Activated CD4-positive, alpha-beta T cell treated with anti-CD3 and anti-CD28 coated beads for 4 hours (primary cell): Measurements from ENCODE around the gene GPR150.
"Not testable (repeated sequence)": the region's sequence is repeated elsewhere in the genome, so short reads cannot be mapped to it uniquely, and the experiment has no call there.

ENCODE experiments used
- DNase-seq, 2 donors: peaks; one replicate each; pipeline ENCODE4 v3.0.0-alpha.2; 2020

The GPR150 gene

DNA sequence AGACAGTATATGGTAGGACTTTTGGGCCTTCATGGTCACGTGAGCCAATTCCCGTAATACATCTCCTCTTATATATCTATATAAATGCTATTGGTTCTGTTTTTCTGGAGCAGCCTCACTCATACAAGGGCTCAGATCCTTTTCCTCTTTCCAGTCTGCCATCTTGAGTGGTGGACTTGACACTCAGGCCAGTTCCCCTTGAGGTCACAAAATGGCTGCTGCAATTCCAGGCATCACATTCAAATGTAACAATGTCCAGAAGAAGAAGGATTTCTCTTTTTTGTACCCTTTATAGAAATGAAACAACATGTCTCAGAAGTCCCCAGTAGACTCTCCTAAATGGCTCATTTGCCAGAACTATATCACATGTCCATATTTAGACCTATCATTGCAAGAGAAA is 4.5 kb downstream of the GPR150 start:
- no peak for DNase-seq

DNA sequence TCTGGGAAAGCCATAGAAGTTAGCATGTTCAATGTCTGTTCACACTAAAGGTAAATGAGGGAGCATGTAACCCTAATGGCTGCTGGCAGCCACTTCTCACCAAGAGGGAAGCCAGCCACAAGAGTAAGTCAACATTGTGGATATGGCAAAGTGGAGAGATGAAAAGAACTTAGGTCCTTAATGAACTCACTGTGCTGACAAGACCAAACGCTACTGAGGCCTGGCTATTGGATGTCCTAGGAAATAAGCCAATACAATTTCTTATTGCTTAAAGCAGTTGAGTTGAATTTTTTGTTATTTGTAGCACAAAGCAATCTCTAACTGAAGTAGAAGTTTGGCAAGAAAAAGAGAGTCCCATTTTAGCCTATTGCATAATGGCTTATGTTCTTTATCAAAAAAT is 6.8 kb downstream of the GPR150 start:
- DNase-seq, result no peak

DNA sequence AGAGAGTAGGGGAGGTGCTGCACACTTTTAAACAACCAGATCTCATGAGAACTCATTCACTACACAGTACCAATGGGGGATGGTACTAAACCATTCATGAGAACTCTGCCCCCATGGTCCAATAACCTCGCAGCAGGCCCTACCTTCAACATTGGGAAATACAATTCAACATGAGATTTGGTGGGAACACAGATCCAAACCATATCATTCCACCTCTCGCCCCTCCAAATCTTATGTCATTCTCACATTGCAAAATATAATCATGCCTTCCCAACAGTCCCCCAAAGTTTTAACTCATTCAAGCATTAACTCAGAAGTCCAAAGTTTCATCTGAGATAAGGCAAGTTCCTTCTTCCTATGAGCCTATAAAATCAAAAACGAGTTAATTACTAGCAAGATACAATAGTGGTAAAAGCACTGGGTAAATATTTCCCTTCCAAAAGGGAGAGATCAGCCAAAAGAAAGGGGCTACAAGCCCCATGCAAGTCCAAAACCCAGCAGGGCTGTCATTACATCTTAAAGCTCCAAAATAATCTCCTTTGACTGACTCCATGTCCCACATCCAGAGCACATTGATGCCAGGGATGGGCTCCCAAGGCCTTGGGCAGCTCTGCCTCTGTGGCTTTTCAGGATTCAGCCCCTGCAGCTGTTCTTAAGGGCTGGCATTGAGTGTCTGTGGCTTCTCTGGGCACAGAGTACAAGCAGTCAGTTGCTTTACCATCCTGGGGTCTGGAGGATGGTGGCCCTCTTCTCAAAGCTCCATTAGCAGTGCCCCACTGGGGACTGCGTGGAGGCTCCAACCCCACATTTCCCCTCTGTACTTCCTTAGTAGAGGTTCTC is 8.3 kb downstream of the GPR150 start:
- DNase-seq, result no peak

DNA sequence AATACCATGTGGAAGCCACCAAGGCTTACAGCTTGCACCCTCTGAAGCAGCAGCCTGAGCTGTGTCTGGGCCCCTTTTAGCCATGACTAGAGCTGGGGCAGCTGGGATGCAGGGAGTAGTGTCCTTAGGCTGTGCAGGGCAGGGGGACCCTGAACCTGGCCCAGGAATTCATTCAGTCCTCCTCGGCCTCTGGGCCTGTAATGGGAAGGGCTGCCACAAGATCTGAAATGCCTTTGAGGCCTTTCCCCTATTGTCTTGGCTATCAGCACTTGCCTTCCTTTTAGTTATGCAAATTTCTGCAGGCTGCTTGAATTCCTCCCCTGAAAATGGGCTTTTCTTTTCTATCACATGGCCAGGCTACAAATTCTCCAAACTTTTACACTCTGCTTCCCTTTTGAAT is 9.0 kb downstream of the GPR150 start:
- no peak for DNase-seq

DNA sequence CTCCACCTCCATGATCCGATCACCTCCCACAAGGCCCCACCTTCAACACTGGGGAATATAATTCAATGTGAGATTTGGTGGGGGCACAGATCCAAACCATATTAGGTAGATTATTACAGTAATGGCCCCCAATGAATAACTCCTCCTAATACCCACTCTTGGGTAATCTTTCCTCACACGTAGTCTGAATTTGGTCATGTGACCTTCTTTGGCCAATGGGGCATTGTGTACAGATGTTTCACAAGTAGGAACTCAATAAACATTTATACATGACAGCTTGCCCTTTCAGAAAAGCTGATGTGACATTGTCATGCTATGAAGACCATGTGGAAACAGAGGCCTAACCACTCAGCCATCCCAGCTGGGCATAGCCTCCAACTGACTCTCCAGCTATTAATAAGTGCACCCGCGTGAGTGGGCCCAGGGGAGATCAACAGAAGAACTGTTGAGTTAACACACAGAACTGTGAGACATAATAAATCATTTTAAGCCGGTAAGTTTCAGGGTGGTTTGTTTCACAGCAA is 10.6 kb downstream of the GPR150 start:
- DNase-seq, result no peak

DNA sequence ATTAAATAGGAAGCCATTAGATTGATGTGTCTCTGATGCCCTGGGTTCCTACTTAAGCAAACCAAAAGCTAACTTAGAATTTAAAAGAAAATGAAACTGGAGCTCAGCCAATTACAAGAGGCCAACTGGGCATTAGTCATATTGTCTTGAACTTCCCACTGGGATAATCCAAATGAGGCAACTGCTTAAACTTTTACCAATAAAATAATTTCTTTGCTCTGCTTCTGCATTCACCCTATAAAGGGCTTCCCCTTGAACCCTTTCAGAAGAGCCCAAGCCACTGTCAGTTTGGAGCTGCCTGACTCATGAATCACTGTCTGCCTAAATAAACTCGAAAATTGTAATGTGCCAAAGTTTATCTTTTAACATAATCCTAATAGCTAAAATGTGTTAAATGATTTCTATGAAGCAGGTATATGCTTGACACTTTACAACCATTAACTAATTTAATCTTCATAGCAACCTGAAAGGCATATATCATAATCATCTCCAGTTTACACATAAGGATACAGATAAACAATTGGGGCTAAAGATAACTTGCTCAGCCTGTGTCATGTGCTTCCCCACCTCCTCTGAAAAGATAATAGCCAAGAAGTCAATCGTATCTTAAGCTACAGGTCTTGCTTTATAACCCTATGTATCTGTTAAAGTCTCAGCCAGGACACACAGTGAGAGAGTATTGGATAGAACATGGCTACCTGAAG is 11.5 kb downstream of the GPR150 start:
- no peak for DNase-seq

DNA sequence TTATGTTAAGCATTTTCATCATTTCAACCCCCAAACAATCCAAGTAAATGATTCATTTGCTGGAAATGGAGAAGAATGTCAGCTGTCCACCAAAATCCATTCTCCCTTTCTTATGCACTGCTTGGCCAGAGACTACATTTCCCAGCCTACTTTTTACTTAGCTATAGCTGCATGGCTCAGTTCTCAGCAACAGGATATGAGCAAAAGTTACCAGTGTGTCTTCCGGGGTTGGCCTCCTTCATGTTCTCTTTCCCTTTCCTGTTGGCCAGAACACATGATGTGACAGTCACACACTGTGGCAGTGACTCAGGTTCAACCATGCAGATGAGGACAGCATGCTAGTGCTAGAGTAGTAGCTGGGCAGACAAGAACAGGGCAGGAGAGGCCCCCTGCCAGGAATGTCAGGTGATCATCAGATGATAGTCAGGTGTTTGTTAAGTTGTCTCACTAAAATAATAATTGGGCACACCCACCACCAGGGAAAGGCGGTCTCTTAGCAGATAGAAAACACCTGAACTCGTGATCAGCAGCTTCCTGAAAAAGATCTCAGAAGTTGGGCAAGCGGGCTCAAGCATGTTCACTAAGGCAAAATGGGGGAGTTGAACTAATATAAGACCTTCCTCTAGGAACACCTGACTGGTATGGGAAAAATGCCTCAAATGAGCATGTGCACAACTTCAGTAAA is 12.2 kb downstream of the GPR150 start:
- peak; percentile 74 to 76 for DNase-seq

DNA sequence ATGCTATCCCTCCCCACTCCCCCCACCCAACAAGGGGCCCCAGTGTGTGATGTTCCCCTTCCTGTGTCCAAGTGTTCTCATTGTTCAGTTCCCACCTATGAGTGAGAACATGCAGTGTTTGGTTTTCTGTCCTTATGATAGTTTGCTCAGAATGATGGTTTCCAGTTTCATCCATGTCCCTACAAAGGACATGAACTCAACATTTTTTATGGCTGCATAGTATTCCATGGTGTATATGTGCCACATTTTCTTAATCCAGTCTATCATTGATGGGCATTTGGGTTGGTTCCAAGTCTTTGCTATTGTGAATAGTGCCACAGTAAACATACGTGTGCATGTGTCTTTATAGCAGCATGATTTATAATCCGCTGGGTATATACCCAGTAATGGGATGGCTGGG is 13.1 kb downstream of the GPR150 start:
- not testable (repeated sequence) for DNase-seq

DNA sequence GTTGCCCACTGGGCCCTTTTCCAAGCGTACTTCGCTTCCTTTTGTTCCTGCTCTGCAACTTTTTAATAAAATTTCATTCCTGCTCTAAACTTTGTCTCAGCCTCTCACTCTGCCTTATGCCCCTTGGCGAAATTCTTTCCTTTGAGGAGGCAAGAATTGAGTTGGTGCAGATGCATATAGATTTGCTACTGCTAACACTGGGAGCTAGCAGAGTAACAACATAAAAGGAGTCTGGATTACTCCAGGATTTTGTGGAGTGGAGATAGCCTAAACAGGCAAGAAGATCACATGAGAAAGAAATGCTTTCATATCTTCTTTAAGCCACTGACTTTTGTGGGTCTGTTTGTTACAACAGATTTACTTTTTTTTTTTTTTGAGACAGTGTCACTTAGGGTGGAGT is 13.8 kb downstream of the GPR150 start:
- DNase-seq, result no peak

DNA sequence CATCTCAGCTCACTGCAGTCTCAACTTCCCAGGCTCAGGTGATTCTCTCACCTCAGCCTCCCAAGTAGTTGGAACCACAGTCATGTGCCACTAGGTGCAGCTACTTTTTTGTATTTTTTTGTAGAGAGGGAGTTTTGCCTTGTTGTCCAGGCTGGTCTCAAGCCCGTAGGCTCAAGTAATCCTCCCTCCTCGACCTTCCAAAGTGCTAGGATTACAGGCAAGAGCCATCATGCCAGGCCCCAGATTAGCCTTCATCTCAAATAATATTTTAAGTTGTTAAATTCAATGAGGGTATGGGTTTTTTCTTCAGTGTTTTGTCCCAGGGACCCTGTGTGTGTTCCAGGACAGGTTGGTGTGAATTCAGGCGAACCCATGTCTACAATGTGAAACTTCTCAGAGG is 14.2 kb downstream of the GPR150 start:
- no peak for DNase-seq

DNA sequence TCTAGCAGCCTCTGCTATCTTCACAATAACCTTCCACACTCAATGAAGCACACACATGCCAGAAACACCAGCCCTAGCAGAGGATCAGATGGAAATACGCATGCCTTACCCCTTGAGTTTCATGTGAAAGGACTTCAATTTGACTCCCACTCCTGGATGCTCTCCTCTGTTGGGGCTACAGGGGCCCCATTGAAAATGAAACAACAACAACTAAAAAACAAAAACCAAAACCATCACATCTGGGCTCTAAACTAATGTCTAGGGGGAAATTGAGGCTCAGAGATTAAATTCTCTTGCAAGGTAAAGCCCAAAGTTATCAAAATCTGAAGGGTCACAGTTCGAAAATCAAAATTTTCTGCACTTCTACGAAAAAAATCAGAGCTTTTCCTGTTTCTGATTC is 18.7 kb downstream of the GPR150 start:
- no peak for DNase-seq

DNA sequence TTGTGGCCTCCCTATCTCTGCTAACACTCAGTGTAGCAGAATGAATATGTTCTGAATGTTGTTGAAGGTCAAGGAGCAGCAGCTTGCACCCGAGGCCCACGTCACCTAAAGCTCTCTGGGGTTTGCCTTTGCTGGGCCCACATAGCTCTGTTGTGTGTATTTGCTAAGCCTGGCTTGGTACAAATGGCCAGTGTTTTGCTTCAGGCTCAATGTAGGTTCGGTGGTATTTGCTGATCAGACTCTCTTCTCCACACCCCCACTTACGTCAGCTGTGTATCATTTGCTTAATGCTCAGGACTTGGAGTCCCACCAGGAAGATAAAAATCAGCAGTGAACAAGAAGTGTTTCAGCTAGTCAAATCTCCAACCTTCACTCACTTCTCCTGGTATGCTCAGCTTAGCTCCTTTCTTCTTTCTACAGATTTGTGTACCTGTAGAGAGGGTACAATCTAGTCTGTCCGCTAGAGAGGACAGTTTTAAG is 21.9 kb downstream of the GPR150 start:
- no peak for DNase-seq

DNA sequence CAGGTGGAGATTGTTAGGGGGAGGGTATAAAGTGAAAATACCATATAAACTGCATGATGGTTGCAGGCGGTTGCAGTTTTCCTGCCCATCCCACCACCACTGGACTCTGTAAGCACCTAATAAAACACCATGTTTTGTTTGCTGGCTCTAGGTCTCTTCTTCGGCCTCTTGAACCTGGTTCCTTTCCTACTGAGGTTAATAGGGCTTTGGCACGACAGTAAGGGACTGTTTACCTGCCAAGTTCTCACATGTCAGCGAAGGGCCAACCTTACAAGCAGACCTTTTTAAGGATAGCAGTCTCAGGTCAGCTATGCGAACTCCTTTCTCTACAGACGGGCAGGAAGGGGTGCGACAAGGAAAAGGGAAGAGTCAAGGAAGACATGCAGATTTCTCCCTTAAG is 23.3 kb downstream of the GPR150 start:
- no peak for DNase-seq

DNA sequence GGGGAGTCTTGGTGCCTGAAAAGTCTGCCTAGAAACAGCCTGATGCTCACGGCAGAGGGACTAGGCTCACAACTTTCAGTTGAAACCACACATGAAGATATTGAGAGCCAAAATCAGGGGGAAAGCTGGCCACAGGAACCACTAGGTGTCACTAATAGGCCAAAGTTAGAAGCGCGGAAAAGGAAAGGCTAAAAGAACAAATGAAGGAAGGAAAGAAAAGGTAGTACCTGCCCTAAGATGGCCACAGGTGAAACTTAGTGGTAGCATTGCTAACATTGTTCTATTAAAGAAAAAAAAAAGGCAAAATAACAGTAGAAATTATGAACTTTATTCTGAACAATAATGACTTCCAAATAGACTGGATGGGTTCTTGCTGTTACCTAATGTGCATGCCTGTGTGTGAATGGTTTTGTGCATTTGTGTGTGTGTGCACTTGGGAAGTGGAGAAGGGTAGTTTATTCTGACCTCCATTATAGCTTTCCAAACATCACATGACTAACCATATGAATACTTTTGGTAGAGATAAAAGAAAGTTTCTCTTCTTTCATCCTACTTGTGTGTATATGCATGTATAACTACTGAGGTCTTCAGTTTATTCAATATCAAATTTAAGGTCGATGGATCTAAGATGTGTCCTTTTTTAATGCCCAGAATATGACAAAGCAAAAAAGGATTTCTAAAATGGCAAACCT is 24.6 kb downstream of the GPR150 start:
- DNase-seq, result peak; percentile 30 to 43

DNA sequence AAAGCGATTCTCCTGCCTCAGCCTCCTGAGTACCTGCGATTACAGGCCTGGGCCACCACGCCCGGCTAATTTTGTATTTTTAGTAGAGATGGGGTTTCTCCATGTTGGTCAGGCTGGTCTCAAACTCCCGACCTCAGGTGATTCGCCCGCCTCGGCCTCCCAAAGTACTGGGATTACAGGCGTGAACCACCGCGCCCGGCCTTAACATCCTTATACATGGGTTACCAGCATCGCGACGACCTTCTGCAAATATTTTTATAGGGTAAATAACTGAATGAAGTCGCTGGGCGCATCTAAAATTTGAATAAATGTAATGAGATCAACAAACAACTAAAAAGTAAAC is 26.3 kb downstream of the GPR150 start:
- not testable (repeated sequence) for DNase-seq

DNA sequence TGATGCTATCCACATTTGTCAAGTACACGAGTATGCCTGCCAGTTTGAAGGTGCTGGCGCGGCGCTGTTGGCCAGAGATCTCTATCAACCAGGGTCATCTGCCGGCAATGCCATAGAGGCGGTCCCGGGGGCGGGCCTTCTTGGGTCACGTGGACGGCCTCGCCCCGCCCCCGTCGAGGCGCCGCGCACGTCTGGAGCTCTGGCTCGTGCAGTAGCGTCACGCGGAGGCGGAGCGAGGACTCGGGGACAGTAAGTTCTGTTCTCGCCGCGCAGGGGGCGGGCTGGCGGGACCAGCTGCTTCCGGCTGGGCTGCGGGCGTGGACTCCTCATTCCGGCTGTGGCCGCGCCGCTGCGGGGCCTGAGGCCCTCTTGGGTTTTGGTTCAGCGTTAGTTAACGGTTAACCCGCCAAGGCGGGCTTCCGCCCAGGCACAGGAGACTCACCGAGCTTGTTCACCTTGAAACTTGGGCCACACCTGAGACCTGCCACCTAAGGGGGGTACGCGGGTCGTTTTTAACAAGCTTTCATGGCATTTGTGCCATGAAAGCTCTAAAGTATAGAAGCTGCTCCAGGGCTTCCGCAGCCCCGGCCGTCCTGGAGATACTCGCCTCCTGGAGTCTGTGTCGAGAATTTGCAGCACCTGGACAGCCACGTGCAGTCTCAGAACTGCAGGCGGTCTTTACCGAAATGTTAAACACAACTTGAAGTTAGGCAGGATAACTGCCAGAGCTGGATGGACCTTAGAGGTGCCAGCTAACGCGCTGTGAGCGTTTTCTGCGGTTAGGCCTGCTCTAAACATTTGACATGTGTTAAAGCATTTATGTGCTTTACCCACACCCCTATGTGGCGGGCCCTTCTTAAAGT is 26.9 kb downstream of the GPR150 start, which contains the start of gene RFESD:
TSS of gene RFESD (plus strand) at position 209 of the 863 bp plus-strand sequence. CDS start 5,495 bp downstream, outside the sequence.
- DNase-seq, result peak; percentile 93 to 96

DNA sequence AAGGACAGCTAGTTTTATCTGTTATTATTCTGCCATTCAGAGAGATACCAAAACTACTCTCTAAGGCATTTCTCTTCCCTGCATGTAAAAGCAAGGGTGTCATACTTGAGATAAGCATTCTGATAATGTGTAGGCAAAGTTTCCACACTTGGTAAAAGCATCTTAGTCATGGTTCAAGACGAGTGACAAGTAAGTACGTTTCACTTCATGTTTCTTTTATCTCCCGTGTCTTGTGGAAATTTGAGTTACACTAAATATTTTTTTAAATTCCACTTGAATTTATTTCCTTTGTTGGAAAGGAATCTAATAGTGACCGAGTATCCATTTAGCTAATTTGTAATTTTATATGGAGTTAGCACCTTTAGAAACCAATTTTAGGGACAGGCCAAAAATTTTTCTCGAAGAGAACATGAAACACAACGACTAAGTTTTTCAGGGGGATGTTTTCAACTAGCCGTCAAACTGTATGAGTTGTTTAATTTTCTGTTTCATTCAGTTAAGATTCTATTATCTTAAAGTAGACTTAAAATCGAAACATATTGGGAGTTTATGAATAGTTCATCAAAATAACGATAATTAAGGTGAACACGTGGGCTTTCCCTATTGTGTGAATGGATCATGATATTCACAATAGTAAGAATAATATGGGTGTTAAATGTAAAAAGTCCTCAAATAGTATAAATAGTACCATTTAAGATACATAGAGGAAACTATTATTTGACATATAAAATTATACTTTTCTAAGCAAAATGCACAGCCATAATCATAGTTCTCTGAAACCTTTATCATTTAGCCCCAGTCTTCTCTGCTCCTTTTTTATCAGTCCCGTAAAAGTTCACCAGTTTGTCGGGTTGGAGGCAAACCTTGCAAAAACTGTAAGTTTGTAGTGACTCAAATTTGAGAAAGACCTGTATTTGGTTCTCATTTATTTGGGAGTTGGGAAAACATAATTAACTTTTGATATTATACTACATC is 28.3 kb downstream of the GPR150 start:
- DNase-seq, result no peak

DNA sequence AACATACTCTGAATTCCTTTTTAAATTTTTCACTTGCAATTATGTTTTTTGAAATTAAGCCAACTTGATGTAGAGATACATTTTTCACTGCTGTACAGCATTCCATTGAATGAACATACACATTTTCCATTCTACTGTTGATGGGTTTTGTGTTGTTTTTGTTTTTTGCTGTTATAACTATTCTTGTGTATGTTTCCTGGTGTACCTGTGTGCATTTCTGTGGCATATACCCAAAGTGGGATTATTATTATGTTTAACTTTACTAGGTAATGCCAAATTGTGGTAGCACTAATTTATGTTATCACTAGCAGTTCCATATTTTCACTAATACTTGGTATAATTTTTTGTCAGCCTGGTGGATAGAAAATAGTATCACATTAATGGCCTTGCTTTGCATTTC is 29.4 kb downstream of the GPR150 start:
- no peak for DNase-seq

DNA sequence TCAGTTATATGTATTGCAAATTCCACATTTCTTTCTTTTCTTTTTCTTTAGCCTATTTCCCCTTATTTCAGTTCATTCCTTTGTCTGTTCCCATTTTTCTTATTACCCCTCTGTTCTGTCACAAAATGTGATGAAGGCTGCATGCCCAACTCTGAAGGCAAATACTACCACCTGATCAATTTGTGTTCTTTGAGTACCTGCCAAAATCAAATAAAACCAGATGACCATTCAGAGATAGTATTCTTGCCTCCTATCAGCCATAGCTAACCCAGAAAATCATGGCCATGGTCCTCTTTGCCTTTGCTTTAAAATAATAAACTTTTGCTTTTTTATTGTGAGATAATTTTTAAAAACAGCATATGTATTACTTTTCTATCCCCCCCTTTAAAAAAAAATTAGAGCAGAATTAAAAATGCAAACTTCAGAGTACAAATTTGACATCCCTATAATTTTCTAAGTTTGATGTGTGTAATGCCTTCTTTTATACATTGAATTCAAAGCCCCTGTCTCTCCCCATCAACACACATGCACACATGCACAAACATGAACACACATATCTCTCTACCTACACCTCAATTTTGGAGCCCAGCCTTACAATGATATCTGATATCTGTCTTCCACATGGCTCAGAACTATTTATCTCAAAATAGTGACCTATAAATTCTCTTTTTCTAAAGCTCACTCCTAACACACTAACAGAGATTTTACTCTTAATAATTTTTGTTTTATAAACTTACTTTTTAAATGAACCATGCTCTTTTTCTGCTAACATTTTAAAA is 30.1 kb downstream of the GPR150 start:
- DNase-seq, result no peak

DNA sequence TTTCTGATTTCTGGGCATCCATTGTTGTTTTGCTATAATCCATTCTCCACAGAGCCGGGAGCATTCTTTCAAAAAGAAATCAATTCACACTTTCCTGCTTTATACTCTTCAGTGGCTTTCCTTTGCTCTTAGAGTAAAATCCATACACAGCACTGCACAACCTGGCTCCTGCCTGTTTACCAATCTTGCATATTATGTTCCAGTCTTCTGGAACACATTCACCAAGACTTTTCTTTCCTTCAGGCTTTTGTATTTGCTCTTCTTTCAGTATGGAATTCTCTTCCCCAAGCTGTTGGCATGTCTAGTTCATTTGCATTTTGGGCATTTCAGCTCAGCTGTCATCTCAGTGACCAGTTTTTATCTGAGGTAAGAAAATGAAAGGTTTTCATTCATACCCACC is 33.0 kb downstream of the GPR150 start:
- no peak for DNase-seq
